OCI-LY7 (cell line): ENCODE measurements around the gene GALR1. TPM values are rescaled to one million over a fixed set of nuclear protein-coding genes. Genes with fewer than 3 reads are reported as not detected.

Experiments
- BruUV-seq: library from RNA; stranded (reverse); fragments of 400-500 nt; replicated peaks from 2 replicates; lab custom pipeline; 2021; lab: Mats Ljungman, UMichigan
- CTCF ChIA-PET: fragments of 300-600 bp; sonication (Branson Sonifier 250); formaldehyde crosslinking; loops from one replicate; lab custom pipeline; 2022; ENCODE audit warnings: antibody characterized with exemption; ENCODE audit not compliant: unreplicated experiment; lab: Charles Lee
- POLR2A ChIA-PET: fragments of 300-600 bp; sonication (Branson Sonifier 250); formaldehyde crosslinking; loops from one replicate; lab custom pipeline; 2022; ENCODE audit warnings: antibody characterized with exemption; lab: Charles Lee
- DNase-seq: peaks from one replicate; pipeline ENCODE4 v3.0.0-alpha.2; 2015; ENCODE audit warnings: low spot score
- H2AFZ ChIP-seq: fragments of 200-600 bp; sonication (generic), shearing (Covaris generic); 2 replicates; pipeline ENCODE4 v1.6.1; 2014; ENCODE audit warnings: mild to moderate bottlenecking, antibody characterized with exemption, low read length, moderate library complexity
- H3K27ac ChIP-seq: fragments of 200-600 bp; sonication (generic); 2 replicates; pipeline ENCODE4 v1.5.1; 2014; ENCODE audit warnings: mixed run types, low read depth, mild to moderate bottlenecking, moderate library complexity, low read length, inconsistent platforms; ENCODE audit not compliant: poor library complexity, severe bottlenecking
- H3K36me3 ChIP-seq: fragments of 200-600 bp; sonication (generic); 2 replicates; pipeline ENCODE4 v1.6.1; 2014; ENCODE audit warnings: mild to moderate bottlenecking, antibody characterized with exemption, low read length, moderate library complexity, mixed read lengths; ENCODE audit not compliant: insufficient read depth
- H3K4me1 ChIP-seq: fragments of 200-600 bp; sonication (generic); 2 replicates; pipeline ENCODE4 v1.5.1; 2014; ENCODE audit warnings: mild to moderate bottlenecking, low read length; ENCODE audit not compliant: insufficient read depth, poor library complexity, severe bottlenecking
- H3K4me2 ChIP-seq: fragments of 200-600 bp; sonication (generic); 2 replicates; pipeline ENCODE4 v1.6.1; 2014; ENCODE audit warnings: mild to moderate bottlenecking, low read length
- H3K4me3 ChIP-seq: fragments of 200-600 bp; sonication (generic); 2 replicates; pipeline ENCODE4 v1.5.1; 2014; ENCODE audit warnings: mild to moderate bottlenecking, low read depth, low read length; ENCODE audit not compliant: poor library complexity, severe bottlenecking
- H3K79me2 ChIP-seq: fragments of 200-600 bp; sonication (generic); 2 replicates; pipeline ENCODE4 v1.6.1; 2016; ENCODE audit warnings: low read depth, mild to moderate bottlenecking, low read length, moderate library complexity, mixed read lengths; ENCODE audit not compliant: insufficient read depth
- H3K9me2 ChIP-seq: fragments of 200-600 bp; sonication (generic); 2 replicates; pipeline ENCODE4 v1.6.1; 2016; ENCODE audit warnings: mild to moderate bottlenecking, low read length, mixed read lengths; ENCODE audit not compliant: insufficient read depth
- H3K9me3 ChIP-seq: fragments of 200-600 bp; sonication (generic); 2 replicates; pipeline ENCODE4 v1.6.1; 2014; ENCODE audit warnings: mild to moderate bottlenecking, mixed run types, low read length, mixed read lengths
- H4K20me1 ChIP-seq: fragments of 200-600 bp; sonication (generic); 2 replicates; pipeline ENCODE4 v1.6.1; 2014; ENCODE audit warnings: mild to moderate bottlenecking, antibody characterized with exemption, low read length, moderate library complexity, mixed read lengths; ENCODE audit not compliant: insufficient read depth
- EZH2phosphoT487 ChIP-seq: fragments of 200-600 bp; sonication (generic); IDR thresholded peaks from 2 replicates; pipeline ENCODE4 v1.6.1; 2018; ENCODE audit warnings: low read depth, borderline replicate concordance, mild to moderate bottlenecking, mixed run types, antibody characterized with exemption, low read length, moderate library complexity, mixed read lengths
- intact Hi-C: fragments of 100-400 bp; cut with micrococcal nuclease; formaldehyde crosslinking; loops from one replicate; pipeline ENCODE4 v1.10.0; 2022; ENCODE audit not compliant: unreplicated experiment
- total RNA-seq, 2 experiments: library from RNA; depleted of rRNA in 1 of 2; stranded (reverse); fragments of >200 nt in 1 of 2; shearing (Covaris generic) in 1 of 2; gene quantifications; 2 replicates each; pipeline ENCODE4 v1.2.3, GENCODE V29; 2014 to 2022
- TF ChIP-seq, protein P1 (sequence below): fragments of 200-600 bp; sonication (generic); conservative IDR thresholded peaks from 2 replicates; pipeline ENCODE4 v1.5.1; 2014; ENCODE audit warnings: mild to moderate bottlenecking, antibody characterized with exemption, low read length, moderate library complexity, mixed read lengths

Gene GALR1
- total RNA-seq, 2 experiments from 2014 or later = not detected

DNA sequence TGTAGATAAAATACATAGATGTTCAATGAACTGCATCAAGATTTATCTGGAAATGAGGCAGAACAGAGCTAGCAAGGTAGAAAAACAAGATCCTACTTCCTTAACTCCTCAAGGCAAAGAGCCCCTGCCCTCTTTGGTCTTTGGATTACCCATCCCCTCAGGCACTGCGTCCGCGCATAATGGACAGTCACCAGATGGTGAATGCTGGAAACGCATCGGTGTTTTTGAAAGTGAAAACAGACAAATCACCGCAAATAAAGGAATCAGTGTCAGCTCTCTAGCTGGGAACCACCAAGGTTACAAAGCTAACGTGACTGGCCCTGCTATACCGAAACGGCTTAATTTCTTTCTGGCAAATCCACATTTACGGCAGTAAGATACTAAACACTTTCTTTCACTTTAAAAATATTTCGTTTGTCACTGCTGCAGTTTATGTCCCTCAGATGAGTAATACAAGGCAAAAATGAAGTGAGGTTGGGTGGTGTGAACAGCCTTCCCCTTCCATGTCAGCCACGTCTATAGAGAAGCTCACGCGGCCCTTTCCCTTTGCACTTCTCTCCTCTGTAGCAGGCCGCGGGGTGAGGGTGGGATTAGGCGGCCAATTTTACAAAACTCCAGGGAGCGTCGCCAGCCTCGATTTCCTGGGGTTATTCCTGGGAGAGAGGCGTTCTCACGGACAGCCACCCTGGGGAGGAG, 627 bp upstream of the GALR1 start:
- Histone ChIP-seq H4K20me1 (no peaks in the 10 kb centered on the region), H3K36me3 (no peaks in the 10 kb centered on the region), H3K4me3 (no peak overlapping the region), H2AFZ (no peak overlapping the region), H3K4me1 (no peaks in the 10 kb centered on the region), H3K9me3 (no peaks in the 10 kb centered on the region), H3K79me2 (no peaks in the 10 kb centered on the region), H3K9me2 (no peaks in the 10 kb centered on the region), H3K27ac (no peak overlapping the region), H3K4me2 (no peak overlapping the region)
- DNase-seq = no peak
- ChIA-PET CTCF (no interaction called here), POLR2A (no interaction called here)
- intact Hi-C loops = no loop called here
- no TSS peak for BruUV-seq
- TF ChIP-seq, protein P1, sequence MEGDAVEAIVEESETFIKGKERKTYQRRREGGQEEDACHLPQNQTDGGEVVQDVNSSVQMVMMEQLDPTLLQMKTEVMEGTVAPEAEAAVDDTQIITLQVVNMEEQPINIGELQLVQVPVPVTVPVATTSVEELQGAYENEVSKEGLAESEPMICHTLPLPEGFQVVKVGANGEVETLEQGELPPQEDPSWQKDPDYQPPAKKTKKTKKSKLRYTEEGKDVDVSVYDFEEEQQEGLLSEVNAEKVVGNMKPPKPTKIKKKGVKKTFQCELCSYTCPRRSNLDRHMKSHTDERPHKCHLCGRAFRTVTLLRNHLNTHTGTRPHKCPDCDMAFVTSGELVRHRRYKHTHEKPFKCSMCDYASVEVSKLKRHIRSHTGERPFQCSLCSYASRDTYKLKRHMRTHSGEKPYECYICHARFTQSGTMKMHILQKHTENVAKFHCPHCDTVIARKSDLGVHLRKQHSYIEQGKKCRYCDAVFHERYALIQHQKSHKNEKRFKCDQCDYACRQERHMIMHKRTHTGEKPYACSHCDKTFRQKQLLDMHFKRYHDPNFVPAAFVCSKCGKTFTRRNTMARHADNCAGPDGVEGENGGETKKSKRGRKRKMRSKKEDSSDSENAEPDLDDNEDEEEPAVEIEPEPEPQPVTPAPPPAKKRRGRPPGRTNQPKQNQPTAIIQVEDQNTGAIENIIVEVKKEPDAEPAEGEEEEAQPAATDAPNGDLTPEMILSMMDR = no peak
- TF ChIP-seq EZH2phosphoT487 = no peak

DNA sequence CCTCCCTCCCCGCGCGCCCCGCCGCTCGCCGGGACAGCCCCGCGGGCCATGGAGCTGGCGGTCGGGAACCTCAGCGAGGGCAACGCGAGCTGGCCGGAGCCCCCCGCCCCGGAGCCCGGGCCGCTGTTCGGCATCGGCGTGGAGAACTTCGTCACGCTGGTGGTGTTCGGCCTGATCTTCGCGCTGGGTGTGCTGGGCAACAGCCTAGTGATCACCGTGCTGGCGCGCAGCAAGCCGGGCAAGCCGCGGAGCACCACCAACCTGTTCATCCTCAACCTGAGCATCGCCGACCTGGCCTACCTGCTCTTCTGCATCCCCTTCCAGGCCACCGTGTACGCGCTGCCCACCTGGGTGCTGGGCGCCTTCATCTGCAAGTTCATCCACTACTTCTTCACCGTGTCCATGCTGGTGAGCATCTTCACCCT, 865 bp downstream of the GALR1 start:
- TF ChIP-seq, protein P1 = no peak
- no peak for TF ChIP-seq EZH2phosphoT487
- no peak overlapping the region for H2AFZ ChIP-seq
- H4K20me1 ChIP-seq = no peaks in the 10 kb centered on the region
- no peaks in the 10 kb centered on the region for H3K9me3 ChIP-seq
- BruUV-seq = no TSS peak
- POLR2A ChIA-PET = no interaction called here
- no peak for DNase-seq
- H3K4me1 ChIP-seq = no peaks in the 10 kb centered on the region
- no peaks in the 10 kb centered on the region for H3K9me2 ChIP-seq
- no peak overlapping the region for H3K4me3 ChIP-seq
- CTCF ChIA-PET = no interaction called here
- H3K4me2 ChIP-seq = no peak overlapping the region
- no peaks in the 10 kb centered on the region for H3K79me2 ChIP-seq
- no peaks in the 10 kb centered on the region for H3K36me3 ChIP-seq
- H3K27ac ChIP-seq = no peak overlapping the region
- intact Hi-C loops = no loop called here

DNA sequence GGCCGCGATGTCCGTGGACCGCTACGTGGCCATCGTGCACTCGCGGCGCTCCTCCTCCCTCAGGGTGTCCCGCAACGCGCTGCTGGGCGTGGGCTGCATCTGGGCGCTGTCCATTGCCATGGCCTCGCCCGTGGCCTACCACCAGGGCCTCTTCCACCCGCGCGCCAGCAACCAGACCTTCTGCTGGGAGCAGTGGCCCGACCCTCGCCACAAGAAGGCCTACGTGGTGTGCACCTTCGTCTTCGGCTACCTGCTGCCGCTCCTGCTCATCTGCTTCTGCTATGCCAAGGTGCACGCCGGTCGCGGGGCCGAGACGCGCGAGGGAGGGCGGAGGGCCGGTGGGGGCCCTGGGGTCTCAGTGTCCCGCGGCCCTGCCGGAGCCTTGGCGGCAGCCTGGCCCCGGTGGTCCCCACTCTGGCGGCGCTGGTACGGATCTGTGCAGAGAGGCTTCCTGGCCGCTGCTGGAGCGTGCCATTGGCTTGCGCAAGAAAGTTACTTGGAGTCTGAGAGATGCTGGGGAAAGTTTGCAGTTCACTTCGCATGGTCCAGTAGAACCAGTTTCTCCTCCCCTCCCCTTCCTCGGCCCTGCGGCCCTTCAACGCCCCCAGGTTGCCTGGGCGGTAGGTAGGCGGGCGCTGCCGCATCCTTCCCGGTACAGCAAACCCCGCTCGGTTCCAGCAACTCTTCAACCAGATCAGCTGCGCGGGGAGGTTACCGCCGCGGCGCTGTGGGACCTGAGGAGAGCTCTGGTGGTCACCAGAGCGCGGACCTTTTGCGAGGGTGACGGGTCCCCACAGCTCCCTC, 1.5 kb downstream of the GALR1 start:
- Histone ChIP-seq H4K20me1 (no peaks in the 10 kb centered on the region), H2AFZ (no peak overlapping the region), H3K4me2 (no peak overlapping the region), H3K79me2 (no peaks in the 10 kb centered on the region), H3K36me3 (no peaks in the 10 kb centered on the region), H3K9me2 (no peaks in the 10 kb centered on the region), H3K4me1 (no peaks in the 10 kb centered on the region), H3K27ac (no peak overlapping the region), H3K9me3 (no peaks in the 10 kb centered on the region), H3K4me3 (no peak overlapping the region)
- CTCF ChIA-PET = no interaction called here
- intact Hi-C loops = no loop called here
- no TSS peak for BruUV-seq
- POLR2A ChIA-PET = no interaction called here
- no peak for DNase-seq
- TF ChIP-seq EZH2phosphoT487 = no peak
- TF ChIP-seq, protein P1 = no peak
